Esophagus squamous epithelium (tissue), 4 donors: ENCODE measurements around the gene DDI2.

ENCODE experiments used
- CTCF ChIP-seq, 6 experiments: fragments of 450-650 bp in 4 of 6; fragments of 200-600 bp in 2 of 6; sonication (generic) in 2 of 6; IDR thresholded peaks; one replicate each; pipeline ENCODE4 v1.5.1; 2016 to 2019; ENCODE audit warnings: antibody characterized with exemption in 6 of 6, mild to moderate bottlenecking in 4 of 6, moderate library complexity in 4 of 6
- POLR2A ChIP-seq, 4 donors: fragments of 450-650 bp; IDR thresholded peaks; one replicate each; pipeline ENCODE4 v1.6.1; 2017; ENCODE audit warnings: antibody characterized with exemption in 4 of 4, mild to moderate bottlenecking in 4 of 4, moderate library complexity in 3 of 4

- no peak for TF ChIP-seq CTCF (IDR thresholded peaks at IDR 0.05)
- no peak for TF ChIP-seq POLR2A (IDR thresholded peaks at IDR 0.05)
Measured at GRCh38 chr1:15637826-15638225, 20.6 kb downstream of the DDI2 start.
